CMK (cell line): ENCODE results near the gene GBA3.

ENCODE experiments used
- DNase-seq: peaks from one replicate; pipeline ENCODE4 v3.0.0-alpha.2; 2010; ENCODE audit warnings: low read depth

The GBA3 gene

GRCh38 chr4:22695917-22696316 lies 3.2 kb downstream of the GBA3 start:
- DNase-seq, result no peak

DNA sequence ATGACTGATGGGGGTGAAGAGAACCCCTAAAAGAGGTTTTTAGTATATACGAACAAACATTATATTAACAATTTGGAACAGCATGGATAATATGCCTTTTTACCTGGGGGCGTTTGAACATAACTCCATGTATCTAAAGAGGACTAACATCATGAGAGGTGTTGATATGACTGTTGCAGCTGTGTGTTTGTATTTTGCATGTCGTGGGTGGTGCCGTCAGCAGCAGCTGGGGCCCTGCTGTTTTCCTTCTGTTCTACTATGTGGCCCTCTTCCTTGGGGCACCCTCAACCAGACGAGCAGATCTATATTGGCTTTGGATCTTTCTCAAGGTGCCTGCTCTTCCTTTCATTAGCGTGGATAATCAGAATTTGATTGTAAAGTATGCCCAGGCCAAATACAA lies 11.2 kb downstream of the GBA3 start:
- DNase-seq, result no peak

DNA sequence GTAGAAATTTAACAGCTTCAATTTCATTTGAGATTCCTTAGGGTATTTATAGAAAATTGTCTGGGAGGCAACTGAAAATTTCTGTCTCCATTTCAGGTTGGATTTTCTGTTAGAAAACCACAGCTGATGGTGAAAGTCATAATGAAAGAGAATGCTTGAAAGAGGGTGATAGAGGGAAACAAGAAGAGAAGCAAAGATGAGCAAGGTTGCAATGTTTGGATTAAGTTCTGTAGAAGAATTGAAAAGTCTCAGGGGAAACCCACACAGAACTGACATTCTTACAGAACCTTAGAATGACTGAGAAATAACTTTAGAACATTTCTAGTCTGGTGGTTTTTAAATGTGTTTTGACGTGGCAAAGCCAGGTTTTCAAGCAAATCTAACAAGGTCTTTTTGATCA lies 14.7 kb downstream of the GBA3 start:
- DNase-seq, result no peak

- no peak for DNase-seq
These were observed 16.2 kb downstream of the GBA3 start for GRCh38 chr4:22708961-22709360.

GRCh38 chr4:22712105-22712504 lies 19.4 kb downstream of the GBA3 start:
- DNase-seq, result no peak

DNA sequence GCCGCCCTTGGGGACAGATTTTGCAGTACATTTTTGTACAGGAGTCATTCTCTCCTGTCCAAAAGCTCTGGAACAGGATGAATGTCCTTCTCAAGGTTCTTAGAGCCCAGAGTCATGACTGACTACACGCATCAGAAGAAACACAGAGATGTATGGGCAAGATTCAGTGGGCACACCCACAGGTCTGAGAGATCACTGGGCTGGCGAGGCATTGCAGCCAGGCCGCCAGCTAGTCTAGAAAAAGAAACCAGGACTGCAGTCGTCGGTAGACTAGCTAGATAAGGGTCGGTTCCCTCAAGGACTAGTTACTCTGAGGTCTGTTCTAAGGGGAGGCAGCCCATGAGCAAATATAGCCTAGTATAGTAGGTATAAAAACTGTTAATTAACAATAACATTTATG lies 19.8 kb downstream of the GBA3 start:
- DNase-seq, result no peak

DNA sequence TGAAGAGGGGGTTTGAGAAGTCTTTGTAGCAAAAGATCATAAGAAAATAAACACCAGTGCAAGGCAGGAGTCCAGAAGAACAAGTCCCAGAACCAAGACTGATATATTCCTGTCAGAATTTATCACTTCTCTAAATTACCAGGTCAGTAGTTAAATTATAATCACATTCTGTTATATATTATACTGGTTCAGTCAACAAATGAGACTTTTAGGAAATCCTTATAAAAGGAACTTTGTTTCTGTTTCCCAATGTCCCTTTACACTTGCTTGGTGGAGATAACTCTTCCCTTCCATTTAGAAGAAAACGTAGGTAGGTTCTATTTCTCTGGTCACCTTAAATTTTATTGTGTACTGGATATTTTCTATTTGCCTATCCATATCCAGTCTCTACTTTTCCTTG lies 21.1 kb downstream of the GBA3 start:
- DNase-seq, result no peak

DNA sequence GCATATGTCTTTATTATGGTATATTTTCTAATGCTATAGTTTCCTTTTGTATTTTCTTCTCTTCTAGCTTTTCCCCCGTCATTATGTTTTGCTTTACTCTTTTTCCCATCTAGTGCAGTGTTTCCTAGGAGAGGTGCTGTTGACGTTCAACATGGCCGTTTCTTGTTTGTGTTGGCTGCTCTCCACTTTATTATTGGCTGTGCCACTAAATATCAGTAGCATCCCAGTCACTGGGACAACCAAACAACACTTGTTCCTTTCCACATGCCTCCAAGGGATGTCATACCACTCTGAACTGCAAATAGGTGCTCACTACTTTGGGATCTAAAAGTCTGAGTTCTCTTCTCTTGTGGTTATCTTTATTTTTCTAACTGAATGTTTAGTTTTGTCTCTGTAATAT lies 26.5 kb downstream of the GBA3 start:
- DNase-seq, result no peak

- DNase-seq, result no peak
These were observed 27.4 kb downstream of the GBA3 start for GRCh38 chr4:22720091-22720490.

GRCh38 chr4:22721204-22721603 lies 28.5 kb downstream of the GBA3 start:
- DNase-seq, result no peak

DNA sequence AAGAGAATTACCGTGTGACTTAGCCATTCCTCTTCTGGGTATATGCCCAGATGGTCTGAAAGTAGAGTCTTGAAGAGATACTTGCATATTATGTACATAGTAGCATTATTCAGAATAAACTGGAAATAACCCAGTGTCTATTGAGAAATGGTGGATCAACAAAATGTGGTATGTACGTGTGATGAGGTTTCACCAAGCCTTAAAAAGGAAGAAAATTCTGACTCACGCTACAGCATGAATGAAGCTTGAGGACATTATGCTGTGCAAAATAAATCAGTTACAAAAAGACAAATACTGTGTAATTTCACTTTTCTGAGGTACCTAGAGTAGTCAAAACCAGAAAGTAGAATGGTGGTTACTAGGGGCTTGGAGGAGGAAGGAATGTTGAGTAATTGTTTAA lies 37.3 kb downstream of the GBA3 start:
- no peak for DNase-seq

GRCh38 chr4:22733816-22734215 lies 41.1 kb downstream of the GBA3 start:
- no peak for DNase-seq

DNA sequence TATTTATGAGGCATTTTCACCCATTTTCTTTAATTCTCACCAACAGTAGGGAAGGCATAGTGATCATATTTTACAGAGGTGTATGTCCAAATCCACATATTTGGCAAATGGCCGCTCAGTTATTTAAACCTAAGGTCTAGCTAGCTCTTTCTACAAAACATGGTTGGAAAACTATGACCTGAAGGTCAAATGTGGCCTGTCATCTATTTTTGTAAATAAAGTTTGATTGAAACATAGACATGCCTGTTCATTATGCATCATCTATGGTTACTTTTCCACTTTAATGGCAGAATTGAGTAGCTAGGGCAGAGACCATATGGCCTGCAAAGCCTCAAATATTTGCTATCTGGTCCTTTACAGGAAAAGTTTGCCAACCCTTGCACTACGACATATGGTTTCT lies 44.2 kb downstream of the GBA3 start:
- DNase-seq, result no peak

DNA sequence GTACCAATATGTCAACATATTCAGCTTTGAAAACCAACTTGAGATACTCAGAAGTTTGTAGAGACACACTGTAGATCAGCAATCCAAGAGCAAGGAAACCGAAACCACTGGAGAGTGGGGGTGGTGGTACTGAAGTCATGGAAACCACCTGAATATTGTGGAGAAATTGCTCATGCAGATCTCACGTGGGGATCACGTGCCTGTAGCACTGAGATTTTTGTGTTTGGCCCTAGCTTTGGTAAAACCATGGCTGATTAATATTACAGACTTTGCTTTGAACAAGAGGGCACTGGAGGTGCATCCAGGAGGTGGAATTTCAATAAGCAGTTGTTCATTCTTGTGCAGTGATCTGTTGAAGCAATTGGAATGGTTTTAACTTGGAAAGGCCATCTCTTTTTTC lies 47.2 kb downstream of the GBA3 start:
- DNase-seq, result no peak

DNA sequence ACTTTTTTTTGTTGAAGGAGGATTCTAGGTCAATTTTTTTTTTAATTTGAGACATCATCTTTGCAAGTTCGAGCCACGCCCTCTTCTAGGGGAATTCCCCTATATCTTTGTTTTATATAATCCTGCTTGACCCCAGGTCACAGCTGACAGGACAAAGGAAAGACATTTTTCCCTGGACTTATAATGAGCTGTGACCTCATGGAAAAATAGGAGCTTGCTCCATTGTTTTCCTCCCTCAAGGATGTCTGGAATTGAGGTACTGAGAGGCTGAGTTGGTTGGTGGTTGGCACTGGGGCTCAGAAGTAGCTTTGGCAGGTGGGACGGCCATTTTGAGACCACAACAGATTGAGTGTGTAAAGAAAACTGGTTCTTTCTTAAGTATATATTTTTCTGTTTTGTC lies 49.0 kb downstream of the GBA3 start:
- DNase-seq, result no peak

- no peak for DNase-seq
These were observed 50.6 kb downstream of the GBA3 start for GRCh38 chr4:22743290-22743689.

GRCh38 chr4:22744478-22745062 lies 51.8 kb downstream of the GBA3 start:
- DNase-seq, result no peak

DNA sequence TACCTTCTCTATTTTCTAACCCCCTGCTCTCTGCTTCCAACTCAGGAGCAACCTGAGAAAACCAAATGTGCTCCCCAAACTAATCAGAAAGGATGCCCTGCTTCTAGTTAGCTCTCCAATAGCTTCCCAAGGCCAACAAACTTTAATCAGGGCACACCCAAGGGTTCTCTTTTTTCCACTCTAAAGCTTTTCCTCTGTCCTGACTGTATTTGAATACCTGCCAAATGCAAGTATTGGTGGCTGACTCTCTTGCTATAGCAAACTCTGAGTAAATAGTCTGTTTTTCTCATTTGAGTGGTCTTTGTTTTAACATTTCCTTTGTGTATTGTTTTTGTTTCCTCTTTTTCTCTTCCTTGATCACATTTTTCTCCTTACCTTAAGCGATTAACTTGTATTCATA lies 52.5 kb downstream of the GBA3 start:
- DNase-seq, result no peak

DNA sequence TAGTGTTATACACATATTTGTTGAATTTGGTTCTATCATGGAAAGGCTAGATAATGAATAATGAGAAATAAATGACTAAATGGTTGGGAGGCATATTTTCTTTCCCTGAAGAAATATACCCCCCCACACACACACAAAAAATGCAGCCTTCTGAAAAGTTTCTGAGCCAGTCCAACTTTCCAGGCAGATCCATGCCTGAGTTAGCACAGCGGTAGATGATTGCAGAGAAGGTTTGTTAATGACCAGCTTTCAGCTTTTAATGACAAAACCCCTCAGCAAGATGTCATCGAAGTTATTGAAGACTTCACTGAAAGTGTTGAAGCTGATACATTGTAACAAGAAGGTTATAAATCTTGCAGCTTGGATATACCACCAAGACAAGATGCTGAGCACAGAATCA lies 61.4 kb downstream of the GBA3 start:
- DNase-seq, result no peak

DNA sequence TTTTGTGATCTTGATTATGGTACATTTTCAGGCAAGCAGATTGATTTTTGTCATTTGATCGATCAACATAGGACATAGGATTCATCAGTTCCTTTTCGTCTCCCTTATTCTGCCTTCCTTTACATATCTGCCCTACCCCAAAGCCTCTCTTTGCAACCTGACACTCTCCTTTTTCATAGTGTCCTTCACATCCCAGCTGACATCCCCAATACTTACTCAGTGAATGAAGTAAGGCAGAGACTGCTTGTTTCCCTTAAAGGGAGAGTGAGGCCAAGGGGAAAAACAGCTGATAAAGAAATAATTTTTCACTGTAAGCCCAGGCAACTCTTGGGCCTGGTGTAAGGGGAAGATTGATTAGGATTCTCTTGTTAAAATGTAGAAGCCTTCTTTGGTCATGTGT lies 69.8 kb downstream of the GBA3 start:
- DNase-seq, result no peak

GRCh38 chr4:22764183-22764582 lies 71.4 kb downstream of the GBA3 start:
- no peak for DNase-seq

DNA sequence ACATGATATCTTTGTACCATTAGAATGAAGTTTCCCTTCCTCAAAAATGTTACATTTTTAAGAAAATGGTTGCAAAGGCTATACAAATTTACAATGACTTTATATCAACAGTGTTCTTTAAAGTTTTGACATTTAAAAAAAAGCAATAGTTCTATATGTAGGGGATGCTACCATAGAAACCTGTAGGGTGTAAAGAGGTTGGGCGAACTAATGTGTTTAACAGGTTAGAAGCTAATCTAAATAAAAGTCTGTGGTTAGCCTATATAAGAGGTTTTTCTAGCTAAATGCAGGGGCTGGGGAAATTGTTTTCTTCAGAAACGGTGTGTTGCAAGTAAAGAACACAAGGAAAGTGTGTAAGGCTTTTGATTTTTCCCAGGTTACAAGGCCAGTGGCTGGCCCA lies 73.3 kb downstream of the GBA3 start:
- DNase-seq, result no peak

DNA sequence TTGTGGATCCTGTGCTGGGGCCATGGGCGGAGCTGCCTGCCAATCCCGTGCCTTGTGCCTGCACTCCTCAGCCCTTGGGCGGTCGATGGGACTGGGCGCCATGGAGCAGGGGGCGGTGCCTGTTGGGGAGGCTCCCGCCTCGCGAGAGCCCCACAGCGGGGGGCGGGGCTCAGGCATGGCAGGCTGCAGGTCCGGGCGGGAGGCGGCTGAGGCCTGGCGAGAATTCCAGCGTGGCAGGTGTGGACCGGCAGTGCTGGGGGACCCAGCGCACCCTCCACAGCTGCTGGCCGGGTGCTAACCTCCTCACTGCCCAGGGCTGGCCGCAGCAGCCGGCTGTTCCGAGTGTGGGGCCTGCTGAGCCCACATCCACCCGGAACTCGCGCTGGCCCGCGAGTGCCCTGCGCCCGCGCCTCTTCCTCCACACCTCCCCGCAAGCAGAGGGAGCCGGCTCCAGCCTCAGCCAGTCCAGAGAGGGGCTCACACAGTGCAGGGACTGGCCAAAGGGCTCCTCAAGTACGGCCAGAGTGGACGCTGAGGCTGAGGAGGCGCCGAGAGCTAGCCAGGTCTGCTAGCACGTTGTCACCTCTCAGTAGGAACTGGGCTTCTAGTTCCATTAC lies 85.9 kb downstream of the GBA3 start:
- DNase-seq, result no peak

GRCh38 chr4:22780317-22780716 lies 87.6 kb downstream of the GBA3 start:
- no peak for DNase-seq

DNA sequence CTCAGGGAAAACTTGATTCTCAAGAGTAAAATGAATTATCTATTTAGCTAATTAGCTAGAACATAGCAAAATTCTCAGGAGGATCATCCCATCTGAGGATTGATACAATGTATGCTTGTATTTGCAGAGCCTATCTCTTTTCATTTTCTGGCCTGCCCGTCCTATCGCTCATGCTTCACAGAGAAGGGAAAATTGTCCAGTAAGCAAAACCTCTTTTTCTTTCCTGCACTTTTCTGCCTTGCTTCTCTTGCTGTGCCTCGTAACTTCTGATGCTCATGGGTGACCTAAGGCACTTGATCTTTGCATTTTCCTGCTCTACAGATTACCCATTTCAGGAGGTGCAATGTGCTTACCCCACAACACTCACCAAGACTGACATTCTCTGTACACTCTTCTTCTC lies 88.1 kb downstream of the GBA3 start:
- no peak for DNase-seq
